SKM-1 treated with dmso at 0.1 percent for 144 hours (cell line): Measurements from ENCODE around the gene WDR86.
A peak's percentile ranks its signal among the peaks of the same experiment; 100 is the strongest.

Source experiments
- DNase-seq: peaks from one replicate; lab custom pipeline; 2025; ENCODE audit not compliant: unreplicated experiment; lab: John Stamatoyannopoulos, UW

The WDR86 gene

GRCh38 chr7:151408839-151409666 lies 785 bp downstream of the WDR86 start:
- DNase-seq: peak; percentile 11

GRCh38 chr7:151408498-151408838 lies 1.4 kb downstream of the WDR86 start:
- no peak for DNase-seq

- no peak for DNase-seq
Observed at GRCh38 chr7:151406886-151407583, 2.8 kb downstream of the WDR86 start.

GRCh38 chr7:151406051-151406875 lies 3.6 kb downstream of the WDR86 start:
- no peak for DNase-seq

- no peak for DNase-seq
Observed at GRCh38 chr7:151405588-151405987, 4.2 kb downstream of the WDR86 start.

- no peak for DNase-seq
Observed at GRCh38 chr7:151405056-151405455, 4.8 kb downstream of the WDR86 start.

- DNase-seq: no peak
Observed at GRCh38 chr7:151404216-151405011, 5.4 kb downstream of the WDR86 start.

- no peak for DNase-seq
Observed at GRCh38 chr7:151403764-151404163, 6.1 kb downstream of the WDR86 start.

GRCh38 chr7:151402029-151402835 lies 7.6 kb downstream of the WDR86 start:
- DNase-seq: no peak

- DNase-seq: no peak
Observed at GRCh38 chr7:151400626-151401315, 9.1 kb downstream of the WDR86 start.

GRCh38 chr7:151399906-151400305 lies 9.9 kb downstream of the WDR86 start:
- no peak for DNase-seq

- DNase-seq: no peak
Observed at GRCh38 chr7:151399305-151399601, 10.6 kb downstream of the WDR86 start.

- DNase-seq: no peak
Observed at GRCh38 chr7:151398446-151399304, 11.2 kb downstream of the WDR86 start.

GRCh38 chr7:151397026-151397425 lies 12.8 kb downstream of the WDR86 start:
- DNase-seq: no peak

- DNase-seq: no peak
Observed at GRCh38 chr7:151396328-151396970, 13.4 kb downstream of the WDR86 start.

- DNase-seq: no peak
Observed at GRCh38 chr7:151395036-151395367, 14.8 kb downstream of the WDR86 start.

GRCh38 chr7:151394076-151395035 lies 15.5 kb downstream of the WDR86 start:
- no peak for DNase-seq
